Natural killer cell (primary cell): ENCODE results near the gene KCTD20. TPM values are rescaled to one million over a fixed set of nuclear protein-coding genes. Genes with fewer than 3 reads are reported as not detected.

Experiments
- ATAC-seq, 3 donors: fragments of 150-1000 bp in 2 of 3; fragments of 200-7000 bp in 1 of 3; cut with Tn5 transposase; 1 replicate in 1 of 3; 2 replicates in 2 of 3; pipeline ENCODE4 v1.10.0; 2021; ENCODE audit warnings: mild to moderate bottlenecking in 2 of 3, moderate library complexity in 2 of 3
- DNase-seq, 2 donors: peaks; one replicate each; pipeline versions ENCODE4 v3.0.0 to v3.0.0-alpha.2; 2013 to 2021; ENCODE audit warnings: mixed read lengths in 1 of 2
- H3K27ac ChIP-seq: one replicate; pipeline ENCODE4 v1.5.1; 2013; ENCODE audit warnings: mild to moderate bottlenecking, low read length
- H3K27me3 ChIP-seq: one replicate; pipeline ENCODE4 v1.6.1; 2013; ENCODE audit warnings: low read length; ENCODE audit not compliant: control insufficient read depth, insufficient read depth
- H3K36me3 ChIP-seq: one replicate; pipeline ENCODE4 v1.6.1; 2013; ENCODE audit warnings: low read length; ENCODE audit not compliant: control insufficient read depth, insufficient read depth
- H3K4me1 ChIP-seq: one replicate; pipeline ENCODE4 v1.6.1; 2013; ENCODE audit warnings: low read length; ENCODE audit not compliant: control insufficient read depth, insufficient read depth
- H3K4me3 ChIP-seq: one replicate; pipeline ENCODE4 v1.5.1; 2013; ENCODE audit warnings: low read length
- H3K9me3 ChIP-seq: one replicate; pipeline ENCODE4 v1.6.1; 2013; ENCODE audit warnings: low read length; ENCODE audit not compliant: control insufficient read depth, insufficient read depth
- H3K27ac Mint-ChIP-seq, 2 donors: one replicate each; pipeline ENCODE4 v1.8.0; 2022; ENCODE audit warnings: mild to moderate bottlenecking in 2 of 2, mixed read lengths in 2 of 2, moderate library complexity in 1 of 2
- H3K27me3 Mint-ChIP-seq, 2 donors: one replicate each; pipeline ENCODE4 v1.8.0; 2022; ENCODE audit warnings: low read depth in 2 of 2, mixed read lengths in 2 of 2
- H3K36me3 Mint-ChIP-seq: one replicate; pipeline ENCODE4 v1.8.0; 2022; ENCODE audit warnings: mixed read lengths
- H3K4me1 Mint-ChIP-seq, 2 donors: one replicate each; pipeline ENCODE4 v1.8.0; 2022; ENCODE audit warnings: mixed read lengths in 2 of 2
- H3K4me3 Mint-ChIP-seq: one replicate; pipeline ENCODE4 v1.8.0; 2022; ENCODE audit warnings: mild to moderate bottlenecking, moderate library complexity, mixed read lengths
- H3K9me3 Mint-ChIP-seq, 2 donors: one replicate each; pipeline ENCODE4 v1.8.0; 2022; ENCODE audit warnings: mixed read lengths in 2 of 2
- WGBS: methylation state at CpG from one replicate; pipeline ENCODE4 v1.1.7; 2013; ENCODE audit warnings: missing lambda C conversion rate; ENCODE audit not compliant: insufficient coverage; 5-methylcytosine and 5-hydroxymethylcytosine counted together
- intact Hi-C: fragments of 100-400 bp; cut with micrococcal nuclease; formaldehyde crosslinking; loops from one replicate; pipeline ENCODE4 v1.14.2; 2022
- total RNA-seq, 4 donors: library from RNA; stranded (reverse); fragments of 120-200 nt in 1 of 4; gene quantifications; one replicate each; pipeline versions ENCODE4 v1.2.3 to v1.2.4, GENCODE V29; 2013 to 2022
- TF ChIP-seq, protein P1 (sequence below): fragments of 200-600 bp; IDR thresholded peaks from one replicate; pipeline ENCODE4 v1.8.0; 2022; ENCODE audit warnings: antibody characterized with exemption

Gene KCTD20
- total RNA-seq, 3 donors from 2014 or later (not counting 1 experiment from before 2014, with no cell fraction given): 37.7 to 43.5 (median 43.2) TPM

DNA sequence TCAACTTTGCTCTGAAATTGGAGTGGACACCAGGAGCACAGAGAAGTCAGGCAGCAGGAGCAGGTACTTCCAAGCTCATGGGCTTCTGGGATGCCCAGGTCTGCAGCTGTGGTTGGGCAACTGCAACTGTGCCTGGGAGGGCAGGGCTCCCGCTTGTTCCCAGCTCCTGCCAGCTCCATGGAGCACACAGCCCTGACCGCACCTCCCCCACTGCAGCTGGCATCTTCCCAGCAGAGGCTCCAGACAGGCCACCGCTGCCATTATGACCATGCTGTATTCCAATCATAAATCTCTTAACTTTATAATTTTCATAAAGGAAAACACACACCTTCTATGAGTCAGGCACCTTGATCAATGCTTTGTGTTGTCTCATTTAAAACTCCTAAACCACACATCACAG, 67.6 kb downstream of the KCTD20 start:
- Mint-ChIP-seq H3K27me3 (no peaks in the 10 kb centered on the region), H3K9me3 (no peaks in the 10 kb centered on the region), H3K4me1 (peaks cover 29 to 33% of the 10 kb centered on the region in 2 donors), H3K36me3 (peaks cover 14% of the 10 kb centered on the region), H3K4me3 (no peak overlapping the region), H3K27ac (peak overlapping the region in 1 of 2 donors; percentile 58)
- Histone ChIP-seq H3K36me3 (peaks cover 82% of the 10 kb centered on the region), H3K9me3 (no peaks in the 10 kb centered on the region), H3K27ac (no peak overlapping the region), H3K4me1 (peaks cover 7% of the 10 kb centered on the region), H3K27me3 (no peaks in the 10 kb centered on the region), H3K4me3 (no peak overlapping the region)
- DNase-seq (no peak), ATAC-seq (no peak)
- TF ChIP-seq, protein P1, sequence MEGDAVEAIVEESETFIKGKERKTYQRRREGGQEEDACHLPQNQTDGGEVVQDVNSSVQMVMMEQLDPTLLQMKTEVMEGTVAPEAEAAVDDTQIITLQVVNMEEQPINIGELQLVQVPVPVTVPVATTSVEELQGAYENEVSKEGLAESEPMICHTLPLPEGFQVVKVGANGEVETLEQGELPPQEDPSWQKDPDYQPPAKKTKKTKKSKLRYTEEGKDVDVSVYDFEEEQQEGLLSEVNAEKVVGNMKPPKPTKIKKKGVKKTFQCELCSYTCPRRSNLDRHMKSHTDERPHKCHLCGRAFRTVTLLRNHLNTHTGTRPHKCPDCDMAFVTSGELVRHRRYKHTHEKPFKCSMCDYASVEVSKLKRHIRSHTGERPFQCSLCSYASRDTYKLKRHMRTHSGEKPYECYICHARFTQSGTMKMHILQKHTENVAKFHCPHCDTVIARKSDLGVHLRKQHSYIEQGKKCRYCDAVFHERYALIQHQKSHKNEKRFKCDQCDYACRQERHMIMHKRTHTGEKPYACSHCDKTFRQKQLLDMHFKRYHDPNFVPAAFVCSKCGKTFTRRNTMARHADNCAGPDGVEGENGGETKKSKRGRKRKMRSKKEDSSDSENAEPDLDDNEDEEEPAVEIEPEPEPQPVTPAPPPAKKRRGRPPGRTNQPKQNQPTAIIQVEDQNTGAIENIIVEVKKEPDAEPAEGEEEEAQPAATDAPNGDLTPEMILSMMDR: no peak
- WGBS: 100% methylated on average over 3 of the region's 3 CpGs
- intact Hi-C loops: no loop called here

DNA sequence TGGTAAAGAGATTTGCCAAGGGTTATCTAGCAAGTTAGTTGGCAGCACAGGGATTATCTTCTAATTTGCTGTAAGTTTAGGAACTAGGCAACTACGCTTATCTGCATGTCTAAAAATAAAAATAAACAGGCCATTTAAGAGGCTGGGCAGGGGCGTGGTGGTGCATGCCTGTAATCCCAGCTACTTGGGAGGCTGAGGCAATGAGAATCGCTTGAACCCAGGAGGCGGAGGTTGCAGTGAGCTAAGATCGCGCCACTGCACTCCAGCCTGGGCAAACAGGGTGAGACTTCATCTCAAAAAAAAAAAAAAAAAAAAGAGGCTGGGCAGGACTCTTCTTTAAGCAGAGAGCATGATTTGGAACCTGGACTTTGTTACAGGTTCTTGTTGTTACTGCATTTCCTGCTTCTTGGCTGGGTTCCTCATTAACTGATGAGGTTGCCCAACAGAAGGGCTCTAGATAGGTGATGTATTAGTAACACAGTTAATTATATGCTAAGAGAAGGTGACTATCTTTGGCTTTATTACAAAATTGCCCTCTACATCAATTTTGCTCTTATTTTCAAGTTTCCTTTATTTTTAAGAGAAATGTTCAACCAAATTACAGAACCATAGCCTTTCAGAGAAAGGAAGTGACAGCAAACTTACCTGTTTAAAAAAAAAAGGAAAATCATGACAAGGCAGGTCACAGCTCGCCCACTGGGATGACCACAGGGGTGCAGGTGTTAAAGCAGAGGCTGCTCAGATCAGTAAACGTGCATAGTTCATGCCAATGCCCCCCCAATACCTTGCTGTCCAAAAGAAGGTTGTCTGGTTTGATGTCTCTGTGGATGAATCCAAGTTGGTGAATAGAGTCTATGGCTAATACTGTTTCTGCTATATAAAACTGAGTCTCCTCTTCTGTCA, 72.0 kb downstream of the KCTD20 start:
- Histone ChIP-seq H3K4me3 (no peak overlapping the region), H3K4me1 (peaks cover 9% of the 10 kb centered on the region), H3K9me3 (no peaks in the 10 kb centered on the region), H3K27me3 (no peaks in the 10 kb centered on the region), H3K36me3 (peaks cover 91% of the 10 kb centered on the region), H3K27ac (peak overlapping the region; percentile 17)
- Mint-ChIP-seq H3K4me1 (peaks cover 35 to 37% of the 10 kb centered on the region in 2 donors), H3K27ac (peak overlapping the region; percentile 69 to 80), H3K27me3 (no peaks in the 10 kb centered on the region), H3K36me3 (peaks cover 14% of the 10 kb centered on the region), H3K9me3 (no peaks in the 10 kb centered on the region), H3K4me3 (peak overlapping the region; percentile 40)
- 81% methylated on average over 8 of the region's 8 CpGs for WGBS
- peak; percentile 21 to 23 for DNase-seq
- TF ChIP-seq, protein P1: no peak
- intact Hi-C loops: no loop called here
- peak in 2 of 3 donors; percentile 70 to 77 for ATAC-seq

DNA sequence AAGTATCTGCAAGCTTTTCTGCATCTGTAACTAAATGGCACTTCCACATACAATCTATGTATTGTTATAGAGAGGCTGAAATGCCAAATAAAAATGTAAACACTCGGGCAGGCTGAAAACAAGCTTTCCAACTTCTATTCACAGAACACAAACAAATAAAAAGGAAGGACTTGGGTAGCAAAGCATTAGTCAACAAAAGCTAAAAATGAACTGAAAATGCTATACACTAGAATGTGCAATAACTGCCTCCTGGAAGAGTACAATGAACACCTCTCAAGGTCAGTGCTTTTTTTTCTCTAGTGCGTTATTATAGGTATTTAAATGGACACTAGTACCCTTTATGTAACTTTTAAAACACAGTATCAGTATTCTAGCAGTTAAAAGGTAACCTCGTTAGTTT, 73.0 kb downstream of the KCTD20 start:
- no peaks in the 10 kb centered on the region for H3K27me3 ChIP-seq
- 90% methylated on average over 2 of the region's 3 CpGs for WGBS
- peaks cover 9% of the 10 kb centered on the region for H3K4me1 ChIP-seq
- intact Hi-C loops: no loop called here
- Mint-ChIP-seq H3K9me3 (no peaks in the 10 kb centered on the region), H3K36me3 (peaks cover 14% of the 10 kb centered on the region), H3K27me3 (no peaks in the 10 kb centered on the region), H3K4me3 (no peak overlapping the region), H3K27ac (peak overlapping the region; percentile 69 to 80), H3K4me1 (peaks cover 37% of the 10 kb centered on the region in 2 donors)
- H3K9me3 ChIP-seq: no peaks in the 10 kb centered on the region
- H3K36me3 ChIP-seq: peaks cover 91% of the 10 kb centered on the region
- ATAC-seq (no peak), DNase-seq (no peak)
- no peak overlapping the region for H3K4me3 ChIP-seq
- TF ChIP-seq, protein P1: no peak
- H3K27ac ChIP-seq: no peak overlapping the region
